ENCODE results near the gene CFAP65. TPM values are rescaled to one million over a fixed set of nuclear protein-coding genes. Genes with fewer than 3 reads are reported as not detected.

Gene CFAP65
- total and polyA plus RNA-seq, 2 donors, result 0.05 to 0.27 TPM

DNA sequence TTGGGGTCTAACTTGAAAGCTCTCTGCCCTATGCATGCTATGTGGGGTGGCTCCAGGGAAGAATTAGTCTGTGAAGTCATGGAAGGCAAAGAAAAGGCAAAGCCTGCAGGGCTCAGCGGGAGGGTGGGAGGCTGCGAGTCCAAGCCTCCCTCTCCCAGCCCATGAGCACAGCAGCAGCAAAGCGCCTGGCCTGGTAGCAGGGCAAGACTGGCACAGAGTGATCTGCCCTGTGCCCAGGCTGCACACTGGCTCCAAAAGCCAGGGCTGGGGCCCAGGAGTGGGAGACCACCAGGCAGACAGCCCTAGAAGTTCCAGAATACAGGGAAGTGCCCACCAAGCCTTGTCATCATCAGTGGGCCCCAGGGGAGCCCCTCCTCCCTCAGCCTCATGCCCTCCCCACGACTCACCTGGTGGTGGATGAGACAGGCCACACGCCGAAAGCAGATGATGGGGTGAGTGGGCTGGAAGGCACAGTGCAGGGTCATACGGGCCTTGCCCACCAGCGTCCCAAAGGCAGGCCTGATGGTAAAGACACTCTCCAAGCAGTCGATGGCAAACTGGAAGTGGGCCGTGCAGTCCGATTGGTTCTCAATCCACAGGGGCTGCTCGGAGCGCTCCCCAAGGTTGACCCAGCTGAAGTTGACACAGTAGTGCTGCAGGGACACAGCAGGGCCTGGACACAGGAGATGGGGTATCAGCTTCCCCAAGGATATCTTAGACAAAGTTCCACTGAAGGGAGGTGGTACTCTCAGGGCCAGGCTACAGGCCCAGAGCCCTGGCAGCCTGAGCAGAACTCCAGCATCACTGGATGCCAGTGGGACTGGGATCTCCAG, 12.1 kb downstream of the CFAP65 start:
- WGBS, result 85% methylated on average over 13 of the region's 13 CpGs
- DNase-seq (ENCODE audit: low read depth in 6 of 9, low spot score in 9 of 9), result no peak
- no peak overlapping the region for H3K4me3 ChIP-seq (ENCODE audit: low read length in 2 of 2)

DNA sequence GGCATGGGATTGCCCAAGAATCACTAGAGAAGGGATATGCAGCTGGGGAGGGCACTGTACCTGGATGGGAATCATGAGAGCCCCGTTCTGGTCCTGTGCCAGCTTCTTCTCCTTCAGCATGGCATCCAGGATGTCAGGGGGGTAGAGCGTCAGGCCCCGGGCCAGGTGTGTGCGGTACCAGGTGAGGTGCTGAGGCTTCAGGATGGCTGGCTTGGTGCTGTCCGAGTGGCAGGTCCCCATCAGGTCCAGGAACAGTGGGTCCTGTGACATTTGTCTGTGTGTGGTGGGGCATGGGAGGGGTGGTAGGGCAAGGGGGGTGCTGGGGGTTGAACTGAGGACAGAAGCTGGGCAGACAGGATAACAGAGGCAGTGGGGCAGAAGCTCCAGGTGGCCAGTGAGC, 13.2 kb downstream of the CFAP65 start:
- H3K4me3 ChIP-seq (ENCODE audit: low read length in 2 of 2), result no peak overlapping the region
- H3K27ac ChIP-seq (ENCODE audit: low read depth in 1 of 2, low read length in 1 of 2), result no peak overlapping the region
- DNase-seq (ENCODE audit: low read depth in 6 of 9, low spot score in 9 of 9), result no peak
- H3K9me3 ChIP-seq (ENCODE audit: control insufficient read depth in 2 of 2, insufficient read depth in 1 of 2, low read length in 1 of 2), result no peaks in the 10 kb centered on the region
- H3K4me1 ChIP-seq (ENCODE audit: control insufficient read depth in 2 of 2, insufficient read depth in 2 of 2, low read length in 2 of 2), result no peaks in the 10 kb centered on the region
- 80% methylated on average over 5 of the region's 5 CpGs for WGBS
- no peaks in the 10 kb centered on the region for H3K36me3 ChIP-seq (ENCODE audit: control insufficient read depth in 2 of 2, insufficient read depth in 2 of 2, low read length in 1 of 2)
- H3K27me3 ChIP-seq (ENCODE audit: control insufficient read depth in 2 of 2, insufficient read depth in 1 of 2, low read length in 1 of 2), result peaks cover 0 to 43% of the 10 kb centered on the region in 2 donors

More for the DNA sequence above, 12.1 kb downstream of the CFAP65 start:
- Histone ChIP-seq H3K9me3 (ENCODE audit: control insufficient read depth in 2 of 2, insufficient read depth in 1 of 2, low read length in 1 of 2) (no peaks in the 10 kb centered on the region), H3K27me3 (ENCODE audit: control insufficient read depth in 2 of 2, insufficient read depth in 1 of 2, low read length in 1 of 2) (peaks cover 0 to 39% of the 10 kb centered on the region in 2 donors), H3K27ac (ENCODE audit: low read depth in 1 of 2, low read length in 1 of 2) (no peak overlapping the region), H3K36me3 (ENCODE audit: control insufficient read depth in 2 of 2, insufficient read depth in 2 of 2, low read length in 1 of 2) (no peaks in the 10 kb centered on the region), H3K4me1 (ENCODE audit: control insufficient read depth in 2 of 2, insufficient read depth in 2 of 2, low read length in 2 of 2) (no peaks in the 10 kb centered on the region)

DNA sequence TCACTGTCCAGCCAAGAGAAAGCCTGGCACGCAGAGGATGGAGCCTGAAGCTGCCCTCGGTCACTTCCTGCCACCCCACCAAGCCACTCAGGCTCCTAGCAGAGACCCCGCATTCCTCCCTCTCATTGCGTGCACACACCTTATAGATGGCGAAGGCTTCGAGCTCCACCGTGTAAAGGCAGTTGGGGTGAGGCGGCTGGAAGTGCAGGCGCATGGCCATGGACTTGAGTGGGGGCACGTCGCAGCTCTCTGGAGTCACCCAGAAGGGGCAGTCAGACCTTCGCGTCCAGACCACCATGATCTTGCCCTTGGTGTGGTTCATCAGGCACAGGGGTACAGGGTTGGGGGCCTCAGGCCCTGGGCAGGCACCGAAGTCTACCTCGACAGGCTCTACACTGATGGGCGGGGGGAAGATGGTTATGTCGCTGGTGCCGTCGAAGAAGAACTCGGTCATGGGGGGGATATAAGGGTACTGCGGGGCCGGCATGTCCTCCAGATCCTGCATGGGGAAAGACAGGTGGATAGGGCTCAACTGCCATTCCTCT, 13.7 kb downstream of the CFAP65 start:
- peaks cover 0 to 43% of the 10 kb centered on the region in 2 donors for H3K27me3 ChIP-seq (ENCODE audit: control insufficient read depth in 2 of 2, insufficient read depth in 1 of 2, low read length in 1 of 2)

DNA sequence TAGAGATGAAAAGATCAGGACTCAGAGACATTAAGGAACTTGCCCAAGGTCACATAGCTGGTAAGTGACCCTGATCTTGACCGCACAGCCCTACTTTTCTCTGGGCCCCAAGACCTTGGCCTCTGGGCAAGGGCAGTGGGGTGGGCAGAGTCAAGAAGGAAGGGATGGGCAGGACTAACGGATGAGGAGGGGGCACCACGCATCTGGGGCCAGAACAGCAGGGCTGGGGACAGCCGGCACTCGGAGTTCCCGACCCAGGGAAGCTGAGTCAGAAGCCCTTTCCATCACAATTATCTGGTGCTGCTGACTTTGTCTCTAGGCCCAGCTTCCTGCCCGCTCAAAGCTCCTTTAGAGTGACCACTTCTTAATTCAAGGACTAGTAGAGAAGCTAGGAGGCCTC, 14.4 kb downstream of the CFAP65 start:
- H3K9me3 ChIP-seq (ENCODE audit: control insufficient read depth in 2 of 2, insufficient read depth in 1 of 2, low read length in 1 of 2), result no peaks in the 10 kb centered on the region
- WGBS, result 87% methylated on average over 7 of the region's 7 CpGs
- no peak for DNase-seq (ENCODE audit: low read depth in 6 of 9, low spot score in 9 of 9)
- H3K27ac ChIP-seq (ENCODE audit: low read depth in 1 of 2, low read length in 1 of 2), result no peak overlapping the region
- no peaks in the 10 kb centered on the region for H3K4me1 ChIP-seq (ENCODE audit: control insufficient read depth in 2 of 2, insufficient read depth in 2 of 2, low read length in 2 of 2)
- H3K27me3 ChIP-seq (ENCODE audit: control insufficient read depth in 2 of 2, insufficient read depth in 1 of 2, low read length in 1 of 2), result peaks cover 0 to 38% of the 10 kb centered on the region in 2 donors
- no peak overlapping the region for H3K4me3 ChIP-seq (ENCODE audit: low read length in 2 of 2)
- H3K36me3 ChIP-seq (ENCODE audit: control insufficient read depth in 2 of 2, insufficient read depth in 2 of 2, low read length in 1 of 2), result no peaks in the 10 kb centered on the region

More for the DNA sequence above, 13.7 kb downstream of the CFAP65 start:
- no peaks in the 10 kb centered on the region for H3K36me3 ChIP-seq (ENCODE audit: control insufficient read depth in 2 of 2, insufficient read depth in 2 of 2, low read length in 1 of 2)
- no peaks in the 10 kb centered on the region for H3K4me1 ChIP-seq (ENCODE audit: control insufficient read depth in 2 of 2, insufficient read depth in 2 of 2, low read length in 2 of 2)
- DNase-seq (ENCODE audit: low read depth in 6 of 9, low spot score in 9 of 9), result no peak
- H3K4me3 ChIP-seq (ENCODE audit: low read length in 2 of 2), result no peak overlapping the region
- 95% methylated on average over 22 of the region's 22 CpGs for WGBS
- H3K27ac ChIP-seq (ENCODE audit: low read depth in 1 of 2, low read length in 1 of 2), result no peak overlapping the region
- no peaks in the 10 kb centered on the region for H3K9me3 ChIP-seq (ENCODE audit: control insufficient read depth in 2 of 2, insufficient read depth in 1 of 2, low read length in 1 of 2)

DNA sequence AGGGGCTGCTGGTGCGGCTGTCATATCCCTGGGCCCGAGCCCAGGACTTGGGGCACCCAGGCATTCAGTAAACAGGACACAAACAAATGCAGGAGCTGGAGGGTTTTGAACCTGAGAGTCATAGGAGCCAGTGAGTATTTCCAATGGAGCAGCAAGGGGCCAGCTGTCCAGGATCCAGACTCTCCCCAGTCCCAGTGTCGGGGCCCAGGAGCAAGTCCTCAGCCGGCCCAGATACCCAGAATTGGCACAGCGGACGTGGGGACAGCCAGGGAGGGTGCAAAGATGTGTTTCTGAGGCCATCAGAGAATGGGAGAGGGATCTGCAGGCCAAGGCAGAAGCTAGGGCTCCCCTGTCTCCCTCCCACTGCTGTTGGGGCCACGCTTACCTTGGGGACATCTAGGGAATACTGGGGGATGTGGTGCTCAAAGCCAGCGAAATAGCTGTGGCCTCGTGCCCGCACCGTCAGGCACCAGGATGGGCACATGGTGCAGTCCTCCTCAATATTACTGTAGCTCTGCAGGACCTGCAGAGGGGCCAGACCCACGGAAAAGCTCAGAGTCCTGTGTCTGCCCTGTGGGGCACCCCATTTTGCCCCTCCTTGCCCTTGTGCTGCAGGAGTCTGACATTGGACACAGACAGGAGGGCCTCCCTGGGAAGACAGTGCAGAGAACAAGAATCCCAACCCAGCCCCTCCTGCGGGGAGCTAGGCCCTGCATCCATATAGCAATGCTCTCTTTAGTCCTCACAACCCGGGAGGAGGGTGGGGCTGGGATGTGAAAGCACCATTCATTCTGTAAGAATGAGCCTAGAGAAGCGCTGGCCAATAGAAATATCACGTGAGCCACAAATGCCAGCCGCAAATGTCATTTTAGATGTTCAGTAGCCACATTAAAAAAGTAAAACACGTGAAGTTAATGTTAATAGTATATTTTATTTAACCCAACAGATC, 15.4 kb downstream of the CFAP65 start:
- Histone ChIP-seq H3K27me3 (ENCODE audit: control insufficient read depth in 2 of 2, insufficient read depth in 1 of 2, low read length in 1 of 2) (peaks cover 0 to 39% of the 10 kb centered on the region in 2 donors), H3K4me1 (ENCODE audit: control insufficient read depth in 2 of 2, insufficient read depth in 2 of 2, low read length in 2 of 2) (no peaks in the 10 kb centered on the region), H3K4me3 (ENCODE audit: low read length in 2 of 2) (no peak overlapping the region), H3K27ac (ENCODE audit: low read depth in 1 of 2, low read length in 1 of 2) (no peak overlapping the region), H3K9me3 (ENCODE audit: control insufficient read depth in 2 of 2, insufficient read depth in 1 of 2, low read length in 1 of 2) (no peaks in the 10 kb centered on the region), H3K36me3 (ENCODE audit: control insufficient read depth in 2 of 2, insufficient read depth in 2 of 2, low read length in 1 of 2) (no peaks in the 10 kb centered on the region)
- 91% methylated on average over 18 of the region's 18 CpGs for WGBS
- no peak for DNase-seq (ENCODE audit: low read depth in 6 of 9, low spot score in 9 of 9)

DNA sequence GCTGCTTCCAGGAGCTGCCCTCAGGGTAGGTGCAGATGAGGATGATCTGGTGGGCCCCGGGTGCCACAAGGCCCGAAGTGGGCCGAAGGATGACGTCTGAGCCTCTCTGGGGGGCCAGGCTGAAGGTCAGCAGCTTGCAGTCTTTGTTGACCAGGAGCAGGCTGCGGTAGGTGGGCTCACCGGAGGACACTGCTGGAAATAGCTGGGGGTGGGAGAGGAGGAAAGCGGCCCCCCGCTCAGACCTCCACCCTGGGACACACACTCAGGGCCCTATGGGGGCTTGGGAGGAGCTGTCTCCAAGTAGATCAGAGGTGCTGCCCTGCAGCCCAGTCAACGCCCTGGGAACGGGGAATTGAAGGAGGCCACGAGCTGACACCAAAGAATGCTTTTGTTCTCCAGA, 17.3 kb downstream of the CFAP65 start:
- H3K9me3 ChIP-seq (ENCODE audit: control insufficient read depth in 2 of 2, insufficient read depth in 1 of 2, low read length in 1 of 2), result no peaks in the 10 kb centered on the region
- peaks cover 0 to 40% of the 10 kb centered on the region in 2 donors for H3K27me3 ChIP-seq (ENCODE audit: control insufficient read depth in 2 of 2, insufficient read depth in 1 of 2, low read length in 1 of 2)
- no peak for DNase-seq (ENCODE audit: low read depth in 6 of 9, low spot score in 9 of 9)
- WGBS, result 92% methylated on average over 11 of the region's 11 CpGs
- H3K4me1 ChIP-seq (ENCODE audit: control insufficient read depth in 2 of 2, insufficient read depth in 2 of 2, low read length in 2 of 2), result no peaks in the 10 kb centered on the region
- no peak overlapping the region for H3K27ac ChIP-seq (ENCODE audit: low read depth in 1 of 2, low read length in 1 of 2)
- no peaks in the 10 kb centered on the region for H3K36me3 ChIP-seq (ENCODE audit: control insufficient read depth in 2 of 2, insufficient read depth in 2 of 2, low read length in 1 of 2)
- no peak overlapping the region for H3K4me3 ChIP-seq (ENCODE audit: low read length in 2 of 2)

DNA sequence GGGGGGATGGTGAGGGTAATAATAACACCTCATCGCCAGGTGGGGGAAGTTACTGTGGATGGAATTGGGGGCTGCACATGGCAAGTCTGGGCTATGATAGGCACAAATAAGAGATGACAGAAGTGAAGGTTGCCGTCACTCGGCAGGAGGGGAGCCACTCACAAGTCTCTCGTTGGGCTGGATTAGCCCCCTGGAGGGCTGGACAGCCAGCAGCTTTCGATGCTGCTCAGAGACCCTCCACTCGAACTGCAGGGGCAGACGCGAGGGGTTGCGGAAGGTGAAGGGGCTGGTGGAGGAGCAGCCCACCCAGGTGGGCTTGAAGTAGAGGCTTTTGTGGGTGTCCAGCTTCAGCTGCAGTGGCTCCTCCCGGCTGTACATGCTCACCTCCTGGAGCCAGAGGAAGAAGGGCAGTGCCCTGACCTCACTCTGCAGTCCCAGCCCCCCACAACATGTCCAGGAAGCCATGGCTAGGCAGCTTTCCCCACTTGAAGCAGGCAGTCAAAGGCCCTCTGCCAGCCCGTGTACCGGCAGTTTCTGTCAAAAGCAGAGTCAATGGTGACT, 18.2 kb downstream of the CFAP65 start:
- no peak overlapping the region for H3K27ac ChIP-seq (ENCODE audit: low read depth in 1 of 2, low read length in 1 of 2)
- H3K36me3 ChIP-seq (ENCODE audit: control insufficient read depth in 2 of 2, insufficient read depth in 2 of 2, low read length in 1 of 2), result no peaks in the 10 kb centered on the region
- H3K27me3 ChIP-seq (ENCODE audit: control insufficient read depth in 2 of 2, insufficient read depth in 1 of 2, low read length in 1 of 2), result peaks cover 0 to 44% of the 10 kb centered on the region in 2 donors
- DNase-seq (ENCODE audit: low read depth in 6 of 9, low spot score in 9 of 9), result no peak
- 87% methylated on average over 12 of the region's 12 CpGs for WGBS
- H3K4me3 ChIP-seq (ENCODE audit: low read length in 2 of 2), result no peak overlapping the region
- no peaks in the 10 kb centered on the region for H3K9me3 ChIP-seq (ENCODE audit: control insufficient read depth in 2 of 2, insufficient read depth in 1 of 2, low read length in 1 of 2)
- no peaks in the 10 kb centered on the region for H3K4me1 ChIP-seq (ENCODE audit: control insufficient read depth in 2 of 2, insufficient read depth in 2 of 2, low read length in 2 of 2)

DNA sequence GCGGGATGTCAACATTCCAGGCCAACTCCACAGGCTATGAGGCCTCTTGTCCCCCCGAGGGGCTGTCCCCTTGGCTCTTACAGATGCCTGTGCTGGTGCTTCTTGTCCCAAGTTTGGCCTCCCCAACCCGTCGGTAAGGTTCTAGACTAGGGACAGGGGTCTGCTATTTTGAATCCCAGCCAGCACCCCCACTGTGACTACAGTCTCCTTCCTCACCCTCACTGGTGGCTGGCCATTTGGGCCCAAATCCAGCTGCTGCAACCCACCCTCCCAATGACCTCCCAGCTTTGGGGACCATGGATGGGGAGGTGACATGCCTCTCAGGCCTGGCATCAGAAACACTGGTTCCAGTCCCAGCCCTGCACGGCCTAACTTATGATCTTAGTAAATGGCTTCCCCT, 18.7 kb downstream of the CFAP65 start:
- Histone ChIP-seq H3K4me3 (ENCODE audit: low read length in 2 of 2) (no peak overlapping the region), H3K9me3 (ENCODE audit: control insufficient read depth in 2 of 2, insufficient read depth in 1 of 2, low read length in 1 of 2) (peaks cover 0 to under 1% of the 10 kb centered on the region in 2 donors), H3K4me1 (ENCODE audit: control insufficient read depth in 2 of 2, insufficient read depth in 2 of 2, low read length in 2 of 2) (no peaks in the 10 kb centered on the region), H3K27me3 (ENCODE audit: control insufficient read depth in 2 of 2, insufficient read depth in 1 of 2, low read length in 1 of 2) (peaks cover 0 to 48% of the 10 kb centered on the region in 2 donors), H3K27ac (ENCODE audit: low read depth in 1 of 2, low read length in 1 of 2) (no peak overlapping the region), H3K36me3 (ENCODE audit: control insufficient read depth in 2 of 2, insufficient read depth in 2 of 2, low read length in 1 of 2) (no peaks in the 10 kb centered on the region)
- no peak for DNase-seq (ENCODE audit: low read depth in 6 of 9, low spot score in 9 of 9)
- WGBS, result 91% methylated on average over 5 of the region's 5 CpGs
